ENCODE data around the gene PPP2R5E.

The PPP2R5E gene

GRCh38 chr14:63517354-63517753, 25.8 kb downstream of the PPP2R5E start:
- DNase-seq = no peak

- no peak for DNase-seq
Observed at GRCh38 chr14:63515240-63515639, 27.9 kb downstream of the PPP2R5E start.

- no peak for DNase-seq
Observed at GRCh38 chr14:63513756-63514155, 29.4 kb downstream of the PPP2R5E start.

GRCh38 chr14:63512861-63513260, 30.3 kb downstream of the PPP2R5E start:
- DNase-seq = no peak

- no peak for DNase-seq
Observed at GRCh38 chr14:63510538-63510937, 32.6 kb downstream of the PPP2R5E start.

- DNase-seq = no peak
Observed at GRCh38 chr14:63508033-63508432, 35.1 kb downstream of the PPP2R5E start.

- DNase-seq = no peak
Observed at GRCh38 chr14:63504648-63505047, 38.5 kb downstream of the PPP2R5E start.

GRCh38 chr14:63501429-63501828, 41.7 kb downstream of the PPP2R5E start:
- no peak for DNase-seq

- no peak for DNase-seq
Observed at GRCh38 chr14:63499701-63500250, 43.4 kb downstream of the PPP2R5E start.

GRCh38 chr14:63496837-63497400, 46.3 kb downstream of the PPP2R5E start:
- no peak for DNase-seq

- DNase-seq = peak; percentile 47
Observed at GRCh38 chr14:63493246-63493645, 49.9 kb downstream of the PPP2R5E start.

GRCh38 chr14:63492391-63492790, 50.8 kb downstream of the PPP2R5E start:
- DNase-seq = no peak

- DNase-seq = no peak
Observed at GRCh38 chr14:63487724-63488123, 55.5 kb downstream of the PPP2R5E start.

GRCh38 chr14:63486738-63487137, 56.4 kb downstream of the PPP2R5E start:
- DNase-seq = no peak

GRCh38 chr14:63483315-63483714, 59.9 kb downstream of the PPP2R5E start:
- DNase-seq = no peak

- no peak for DNase-seq
Observed at GRCh38 chr14:63480599-63480998, 62.6 kb downstream of the PPP2R5E start.

GRCh38 chr14:63478437-63478852, 64.7 kb downstream of the PPP2R5E start:
- no peak for DNase-seq

GRCh38 chr14:63478010-63478409, 65.2 kb downstream of the PPP2R5E start:
- DNase-seq = peak; percentile 29

GRCh38 chr14:63477556-63477955, 65.6 kb downstream of the PPP2R5E start:
- no peak for DNase-seq

- DNase-seq = no peak
Observed at GRCh38 chr14:63475761-63476160, 67.4 kb downstream of the PPP2R5E start.

- no peak for DNase-seq
Observed at GRCh38 chr14:63474844-63475243, 68.3 kb downstream of the PPP2R5E start.

- DNase-seq = no peak
Observed at GRCh38 chr14:63474111-63474510, 69.1 kb downstream of the PPP2R5E start.

GRCh38 chr14:63472986-63473788, 70.0 kb downstream of the PPP2R5E start:
- no peak for DNase-seq

All from NCI-H2171 treated with DMSO at 0.1 percent for 48 hours (cell line).